Kidney glomerular epithelial cell (primary cell): Measurements from ENCODE around the gene MRPL38.

Experiments used
- DNase-seq: peaks from one replicate; lab custom pipeline; 2025; lab: John Stamatoyannopoulos, UW

Gene MRPL38

DNA sequence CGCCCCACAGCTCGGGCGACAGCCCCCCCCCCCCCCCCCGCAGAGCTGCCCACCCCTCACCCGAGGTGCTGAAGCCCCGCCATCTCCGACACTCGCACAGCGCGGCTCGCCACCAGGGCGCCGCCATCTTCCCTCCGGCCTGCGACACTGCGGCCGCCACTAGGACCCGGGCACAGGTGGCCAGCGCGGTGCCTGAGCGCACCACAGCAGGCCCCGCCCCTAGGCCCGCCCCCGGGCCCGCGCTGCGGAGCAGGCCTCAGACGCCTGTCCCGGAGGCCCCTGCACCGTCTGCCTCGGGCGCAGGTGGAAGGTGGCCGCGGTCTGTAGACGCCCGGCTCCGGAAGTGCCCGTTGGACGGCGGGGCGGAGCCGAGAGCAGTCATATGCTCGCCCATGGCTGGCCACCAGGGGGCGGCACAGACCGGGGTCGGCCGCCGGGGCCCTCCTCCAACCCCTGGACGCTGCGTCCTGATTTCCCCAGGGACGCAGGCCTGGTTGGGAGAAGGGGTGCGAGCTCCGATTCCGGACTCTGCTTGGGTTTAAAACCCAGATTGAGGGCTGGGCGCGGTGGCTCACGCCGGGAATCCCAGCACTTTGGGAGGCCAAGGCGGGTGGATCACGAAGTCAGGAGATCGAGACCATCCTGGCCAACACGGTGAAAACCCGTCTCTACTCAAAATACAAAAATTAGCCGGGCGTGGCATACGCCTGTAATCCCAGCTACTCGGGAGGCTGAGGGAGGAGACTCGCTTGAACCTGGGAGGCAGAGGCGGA is at the start of gene MRPL38:
TSS of gene MRPL38 (minus strand) at position 136 of the 773 bp plus-strand sequence. CDS start at position 127, 9 bp downstream.
- DNase-seq, result peak; percentile 87

DNA sequence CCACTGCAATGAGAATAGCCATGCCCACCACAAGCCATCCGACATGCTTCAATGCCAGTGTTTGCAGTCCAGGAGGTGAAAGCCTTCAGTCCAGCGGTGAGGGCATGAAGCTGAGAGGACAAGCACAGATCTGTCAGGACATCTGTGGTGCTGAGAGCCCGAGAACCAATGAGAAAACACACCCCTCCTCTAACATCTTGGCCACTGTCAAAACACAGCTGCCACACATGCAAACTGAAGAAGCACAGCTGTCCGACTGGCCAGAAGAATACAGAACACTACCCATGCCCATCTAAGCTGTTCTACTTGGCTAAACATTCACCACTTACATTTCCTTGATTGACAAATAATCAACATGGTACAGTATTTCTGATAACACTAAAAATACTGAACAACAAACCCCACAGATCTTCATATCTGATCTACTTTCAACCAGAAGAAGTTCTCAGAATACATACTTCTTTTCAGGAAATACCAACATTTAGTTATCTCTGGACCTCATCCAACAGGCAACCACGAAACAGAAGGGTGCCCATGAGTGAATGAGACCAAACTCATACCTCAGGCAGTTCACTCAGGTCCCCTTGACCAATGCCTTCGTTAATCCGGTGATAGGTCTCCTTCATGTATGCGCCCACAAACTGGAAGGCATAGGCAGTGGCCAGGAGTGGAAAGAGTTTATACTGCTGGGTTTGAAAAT is 46.3 kb upstream of the MRPL38 start:
- DNase-seq, result peak; percentile 18

DNA sequence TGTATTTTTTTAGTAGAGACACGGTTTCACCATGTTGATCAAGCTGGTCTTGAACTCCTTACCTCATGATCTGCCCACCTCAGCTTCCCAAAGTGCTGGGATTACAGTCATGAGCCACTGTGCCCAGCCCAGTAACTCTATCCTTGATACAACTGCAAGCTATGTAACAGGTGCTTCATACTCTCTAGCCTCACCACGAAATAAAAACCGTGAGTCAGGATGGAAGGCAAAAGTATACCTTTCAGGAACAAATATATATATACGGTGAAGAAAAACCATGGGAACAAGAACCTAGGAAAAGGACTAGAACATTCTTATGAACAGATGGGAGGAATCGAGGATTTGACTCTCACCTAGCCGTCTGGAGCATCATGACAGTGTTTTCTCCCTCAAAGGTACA is 45.7 kb upstream of the MRPL38 start:
- DNase-seq, result no peak

DNA sequence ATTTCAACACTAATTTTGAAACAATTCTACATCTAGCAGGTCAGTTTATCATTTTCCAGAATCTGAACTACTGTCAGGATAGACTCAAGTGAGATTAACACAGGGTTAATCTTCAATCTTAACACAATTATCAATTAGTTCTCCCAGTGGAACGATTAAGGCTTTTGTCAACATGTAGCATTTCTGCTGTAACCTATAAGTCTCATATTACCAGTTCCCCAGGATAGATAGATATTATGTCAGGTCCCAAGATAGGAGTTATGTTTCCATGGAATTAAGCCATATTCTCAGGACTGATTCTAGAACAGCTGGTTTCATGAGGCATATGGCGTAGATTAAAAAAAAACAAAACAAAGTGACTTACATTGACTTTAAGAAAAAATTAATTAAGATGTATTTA is 40.5 kb upstream of the MRPL38 start:
- DNase-seq, result no peak

DNA sequence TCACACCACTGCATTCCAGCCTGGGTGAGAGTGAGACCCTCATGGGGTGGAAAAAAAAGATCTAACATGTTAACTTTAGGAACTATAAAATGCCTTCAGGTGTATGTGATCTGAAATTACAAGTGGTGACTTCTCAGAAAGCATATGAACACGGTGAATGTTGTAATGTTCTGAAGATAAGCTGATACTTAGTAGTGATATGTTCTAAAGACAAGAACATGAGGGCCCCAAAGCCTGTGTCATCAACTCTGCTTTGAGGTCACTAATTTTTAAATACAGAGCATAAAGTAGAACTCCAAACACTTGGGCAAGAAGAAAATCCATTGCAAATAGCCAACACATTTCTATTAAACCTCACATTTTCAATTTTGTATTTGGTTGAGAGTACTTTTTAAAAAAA is 38.8 kb upstream of the MRPL38 start:
- DNase-seq, result no peak

DNA sequence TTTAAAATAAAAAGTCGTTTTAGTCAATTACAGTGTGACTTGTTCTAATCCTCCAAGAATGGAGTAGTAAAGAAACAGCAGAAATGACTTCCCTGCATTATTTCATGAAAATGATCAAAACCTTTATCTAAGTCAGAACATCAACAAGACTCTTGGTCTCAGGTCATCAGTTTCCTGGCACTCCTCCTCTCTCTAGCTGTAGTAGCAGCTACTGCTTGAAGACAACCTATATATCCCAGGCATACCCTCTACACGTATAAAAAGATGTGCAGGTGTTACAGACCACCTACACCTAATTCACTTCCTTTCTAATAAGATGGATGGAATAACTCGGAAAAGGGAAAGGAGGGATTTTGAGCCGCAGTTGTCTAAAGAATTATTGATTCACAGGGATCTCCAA is 37.8 kb upstream of the MRPL38 start:
- no peak for DNase-seq

DNA sequence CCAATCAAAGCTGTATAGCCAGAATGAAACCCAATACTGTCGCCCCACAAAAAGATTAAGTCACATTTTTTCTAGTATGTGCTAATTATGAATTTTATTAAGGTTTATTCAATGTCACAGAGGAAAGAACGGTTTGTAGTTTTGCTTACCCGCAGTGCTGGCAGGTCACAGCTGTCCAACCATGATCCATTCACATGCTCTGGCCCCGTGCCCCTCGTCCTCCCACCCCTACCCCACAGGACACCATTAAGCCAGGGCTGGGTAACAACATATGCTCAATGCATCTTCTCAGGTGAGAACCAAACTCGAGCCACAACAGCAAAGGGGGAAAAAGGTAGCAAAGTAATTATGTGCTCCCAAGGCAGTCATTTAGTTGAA is 36.7 kb upstream of the MRPL38 start:
- DNase-seq, result peak; percentile 40

DNA sequence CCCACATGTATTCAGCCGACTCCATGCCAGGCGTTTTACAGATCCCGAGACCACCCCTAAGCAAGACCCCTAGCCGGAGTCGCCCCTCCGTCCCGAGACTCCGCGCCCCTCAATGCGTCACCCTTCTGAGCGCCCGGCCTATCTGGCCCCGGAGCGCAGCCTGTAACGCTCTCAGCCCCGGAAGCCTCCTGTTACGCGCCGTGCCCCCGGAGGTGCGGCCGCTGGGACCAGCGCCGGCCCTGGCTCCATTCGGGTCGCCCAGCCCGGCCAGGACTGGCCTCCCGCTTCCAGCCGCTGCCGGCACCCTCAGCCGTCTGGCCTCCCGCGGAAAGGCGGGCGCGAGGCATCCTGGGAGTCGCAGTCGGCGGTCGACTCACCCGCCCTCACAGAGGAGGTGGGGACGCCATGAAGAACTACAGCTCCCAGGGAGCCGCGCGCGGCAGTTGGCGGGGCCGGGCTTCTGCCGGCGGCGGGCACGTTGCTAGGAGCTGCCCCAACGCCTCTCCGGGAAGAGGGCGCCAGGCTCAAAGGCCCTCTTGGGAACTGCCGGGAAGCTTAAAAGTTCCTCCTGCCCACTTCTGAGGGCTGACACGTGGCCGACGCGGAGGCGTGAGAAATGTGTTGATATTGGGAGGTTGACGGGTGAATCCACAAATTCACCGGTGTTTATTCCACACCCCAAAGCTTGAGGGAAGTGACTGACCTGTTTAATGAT is 36.2 kb upstream of the MRPL38 start, which contains the start of gene FBF1:
TSS of gene FBF1 (minus strand) at position 316 of the 715 bp plus-strand sequence. CDS start 2,893 bp downstream, outside the sequence.
- DNase-seq, result peak; percentile 94

DNA sequence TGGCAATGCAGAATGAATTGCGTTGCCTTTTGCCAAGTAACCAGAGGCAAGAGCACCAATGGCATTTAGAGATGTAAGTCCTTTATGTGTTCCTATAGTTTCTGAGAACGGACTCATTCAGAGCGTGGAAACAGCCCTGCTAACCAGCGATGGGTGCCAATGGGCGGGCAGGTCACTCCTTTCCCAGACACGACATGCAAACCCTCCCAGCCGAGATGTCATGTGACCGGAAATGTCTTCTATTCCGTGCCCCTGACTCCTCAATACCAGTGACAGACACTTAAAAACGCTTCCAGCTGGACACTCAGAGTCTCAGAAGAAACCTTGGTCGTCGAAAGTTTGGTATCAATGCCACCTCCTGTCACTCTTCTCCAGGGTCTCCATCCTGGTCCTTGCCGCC is 33.0 kb upstream of the MRPL38 start:
- no peak for DNase-seq

DNA sequence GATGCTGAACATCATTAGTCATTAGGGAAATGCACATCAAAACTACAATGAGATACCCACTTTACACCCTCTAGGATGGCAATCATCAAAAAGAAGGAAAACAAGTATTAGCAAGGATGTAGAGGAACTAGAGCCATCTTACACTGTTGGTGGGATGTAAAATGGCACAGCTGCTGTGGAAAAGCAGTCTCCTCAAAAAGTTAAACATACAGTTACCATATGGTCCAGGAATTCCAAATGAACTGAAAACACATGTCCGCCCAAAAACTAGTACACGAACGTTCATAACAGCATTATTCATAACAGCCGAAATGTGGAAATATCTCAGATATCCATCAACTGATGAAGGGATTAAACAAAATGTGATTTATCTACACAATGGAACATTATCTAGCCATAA is 29.1 kb upstream of the MRPL38 start:
- DNase-seq, result no peak

DNA sequence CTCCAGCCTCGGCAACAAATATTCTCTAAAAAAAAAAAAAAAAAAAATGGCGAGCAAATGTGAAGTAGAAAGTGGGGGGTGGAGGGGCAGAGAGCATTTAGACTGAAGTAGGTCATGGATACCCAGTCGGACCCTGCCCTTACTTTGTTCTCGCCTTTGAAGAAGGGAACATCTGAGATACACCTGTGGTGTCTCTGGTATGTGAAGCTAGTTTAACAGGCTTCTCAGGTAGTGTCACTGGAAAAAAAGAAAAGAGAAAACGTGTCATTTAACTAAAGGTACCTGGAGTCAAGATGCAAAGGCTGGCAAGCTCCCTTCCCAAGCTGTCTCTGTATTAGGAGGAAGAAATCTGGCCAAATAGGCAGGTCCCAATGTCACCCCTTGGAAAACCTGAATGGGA is 28.2 kb upstream of the MRPL38 start:
- no peak for DNase-seq

DNA sequence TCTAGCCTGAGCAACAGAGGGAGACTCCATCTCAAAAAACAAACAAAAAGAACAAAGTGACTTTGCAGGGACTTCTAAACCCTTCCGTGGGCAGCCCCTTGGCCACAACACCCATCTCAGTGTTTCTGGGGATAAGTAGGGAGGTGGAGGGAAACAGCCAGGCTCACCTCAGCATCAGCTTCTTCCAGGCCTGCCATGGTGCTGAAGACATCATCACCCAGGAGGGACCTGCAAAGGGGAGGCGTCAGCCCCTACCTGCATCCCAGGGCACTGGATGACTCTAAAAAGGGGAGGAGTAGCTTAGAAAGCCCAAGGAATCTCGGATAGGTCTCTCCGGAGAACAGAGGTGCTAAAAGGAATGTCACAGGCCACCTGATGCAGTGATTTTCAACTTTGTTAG is 26.4 kb upstream of the MRPL38 start:
- no peak for DNase-seq

DNA sequence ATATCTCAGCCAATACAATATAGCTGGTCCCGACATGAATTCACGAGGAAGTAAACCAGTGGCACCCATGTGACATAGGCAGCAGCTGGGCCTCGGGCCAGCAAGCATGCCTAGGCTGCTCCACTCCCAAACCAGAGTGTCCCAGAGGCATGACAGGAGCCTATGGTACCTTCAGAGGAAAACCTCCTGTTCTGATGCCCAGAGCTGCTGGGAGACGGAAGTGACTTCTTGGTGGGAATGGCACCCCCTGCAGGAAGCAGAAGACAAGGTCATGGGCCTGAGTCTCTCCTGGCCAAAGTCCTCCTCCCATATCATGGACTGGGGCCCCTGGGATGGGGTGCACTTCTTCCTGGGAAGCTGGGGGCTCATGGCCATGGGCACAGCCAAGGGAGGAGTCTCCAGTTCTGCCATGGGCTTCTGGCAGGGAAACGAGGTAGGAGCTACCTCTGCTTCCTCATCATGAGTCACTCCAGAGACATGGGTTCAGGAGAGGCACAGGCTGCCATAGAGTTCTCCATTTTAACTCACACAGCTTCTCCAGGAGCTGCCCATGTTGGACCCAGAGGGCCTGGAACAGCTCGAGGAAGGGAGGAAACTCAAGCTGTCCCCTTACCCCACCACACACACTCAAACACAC is 22.7 kb upstream of the MRPL38 start:
- no peak for DNase-seq

DNA sequence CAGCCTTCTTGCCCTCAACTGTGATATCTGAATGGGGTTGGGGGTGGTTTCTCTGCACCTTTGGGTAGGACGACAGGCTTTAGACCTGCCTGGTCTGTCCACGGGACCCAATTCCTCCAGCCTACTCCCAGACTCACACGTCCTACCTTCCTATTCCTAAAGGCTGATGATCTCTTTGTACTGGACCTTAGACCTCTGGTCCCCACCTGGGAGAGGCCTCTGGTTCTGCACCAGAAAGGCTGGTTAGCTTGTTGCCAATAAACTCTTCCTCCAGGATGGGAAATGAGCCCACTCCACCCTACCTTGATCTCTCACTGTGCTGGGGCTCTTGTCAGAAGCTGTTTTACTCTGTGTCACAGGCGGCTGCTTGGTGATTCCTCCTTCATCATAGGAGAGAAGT is 21.8 kb upstream of the MRPL38 start:
- no peak for DNase-seq

DNA sequence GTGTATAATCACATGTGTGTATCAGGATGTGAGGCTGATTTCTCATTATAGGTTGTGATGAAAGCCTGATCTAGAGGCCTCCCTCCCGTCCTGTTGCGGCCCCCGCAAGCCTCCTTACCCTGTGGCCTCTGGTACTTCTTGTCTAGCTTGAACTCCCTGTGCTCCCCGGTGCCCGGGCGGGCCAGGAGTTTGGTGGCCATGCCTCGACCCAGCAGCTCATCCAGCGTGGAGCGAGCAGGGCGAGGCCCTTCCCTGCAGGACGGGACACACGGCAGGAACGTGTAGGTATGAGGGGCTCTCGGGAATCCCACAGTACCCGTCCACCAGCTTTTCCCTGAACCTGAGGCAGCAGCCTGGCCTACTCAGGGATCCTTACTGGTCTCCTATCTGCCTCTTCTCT is 21.2 kb upstream of the MRPL38 start:
- no peak for DNase-seq

DNA sequence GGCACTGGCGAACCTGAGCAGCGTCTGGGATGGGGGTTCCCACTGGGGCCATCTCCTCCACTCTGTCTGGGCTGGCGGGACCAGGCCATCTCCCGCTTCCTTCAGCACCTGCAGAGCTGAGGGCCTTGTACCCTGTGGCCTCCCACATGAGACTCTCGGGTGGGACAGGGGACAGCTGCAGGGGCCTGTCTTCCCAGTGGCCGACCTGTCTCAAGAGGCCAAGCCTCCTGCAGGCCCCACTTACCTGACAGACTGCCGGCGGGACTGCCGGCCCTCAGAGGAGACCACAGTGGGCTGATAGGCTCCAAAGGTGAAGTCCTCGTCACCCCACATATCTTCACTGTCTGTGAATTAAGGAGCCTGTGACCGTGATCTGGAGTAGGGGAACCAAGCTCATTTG is 20.4 kb upstream of the MRPL38 start:
- DNase-seq, result no peak

DNA sequence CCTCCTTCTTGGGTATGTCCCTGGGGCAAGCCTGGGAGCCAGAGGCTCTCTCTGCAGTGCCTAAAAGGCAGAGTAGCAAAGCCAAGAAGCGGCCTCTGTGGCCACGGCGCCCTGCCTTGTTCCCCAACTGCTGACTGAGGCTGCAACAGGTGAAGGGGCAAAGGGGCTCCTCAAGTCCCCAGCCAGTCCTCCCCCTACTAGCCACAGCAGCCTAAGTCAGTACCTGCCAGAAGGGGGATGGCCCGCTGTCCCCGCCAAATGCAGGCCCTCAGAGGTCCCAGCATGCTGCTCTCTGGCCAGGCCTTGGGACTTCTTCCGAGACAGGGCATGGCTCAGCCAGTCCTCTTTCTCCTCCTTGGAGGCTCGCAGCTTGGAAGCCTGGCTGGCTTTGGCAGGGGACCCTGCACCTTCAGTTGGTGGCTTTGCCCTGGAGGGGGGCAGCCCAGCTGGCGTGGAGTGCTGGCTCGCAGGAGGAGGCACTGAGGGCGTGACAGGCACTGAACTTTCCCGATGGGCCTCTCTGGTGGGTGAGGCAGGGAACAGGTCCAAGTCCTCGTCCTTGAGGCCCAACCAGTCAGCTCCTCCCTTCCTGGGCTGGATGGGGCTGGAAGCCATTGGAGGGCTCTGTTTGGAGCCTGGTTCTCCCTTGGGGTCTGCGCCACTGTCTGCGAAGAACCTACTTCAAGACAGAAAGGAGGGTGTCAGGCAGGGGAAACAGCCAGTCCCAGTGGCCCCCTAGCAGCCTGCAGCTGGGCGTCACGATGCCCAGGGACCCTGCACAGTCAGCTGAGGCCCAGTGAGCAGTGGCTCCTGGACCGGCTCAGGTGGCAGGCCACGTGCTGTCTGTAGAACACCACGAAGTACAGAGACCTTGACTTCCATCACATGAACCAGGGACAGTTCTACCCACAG is 18.5 kb upstream of the MRPL38 start:
- DNase-seq, result no peak

DNA sequence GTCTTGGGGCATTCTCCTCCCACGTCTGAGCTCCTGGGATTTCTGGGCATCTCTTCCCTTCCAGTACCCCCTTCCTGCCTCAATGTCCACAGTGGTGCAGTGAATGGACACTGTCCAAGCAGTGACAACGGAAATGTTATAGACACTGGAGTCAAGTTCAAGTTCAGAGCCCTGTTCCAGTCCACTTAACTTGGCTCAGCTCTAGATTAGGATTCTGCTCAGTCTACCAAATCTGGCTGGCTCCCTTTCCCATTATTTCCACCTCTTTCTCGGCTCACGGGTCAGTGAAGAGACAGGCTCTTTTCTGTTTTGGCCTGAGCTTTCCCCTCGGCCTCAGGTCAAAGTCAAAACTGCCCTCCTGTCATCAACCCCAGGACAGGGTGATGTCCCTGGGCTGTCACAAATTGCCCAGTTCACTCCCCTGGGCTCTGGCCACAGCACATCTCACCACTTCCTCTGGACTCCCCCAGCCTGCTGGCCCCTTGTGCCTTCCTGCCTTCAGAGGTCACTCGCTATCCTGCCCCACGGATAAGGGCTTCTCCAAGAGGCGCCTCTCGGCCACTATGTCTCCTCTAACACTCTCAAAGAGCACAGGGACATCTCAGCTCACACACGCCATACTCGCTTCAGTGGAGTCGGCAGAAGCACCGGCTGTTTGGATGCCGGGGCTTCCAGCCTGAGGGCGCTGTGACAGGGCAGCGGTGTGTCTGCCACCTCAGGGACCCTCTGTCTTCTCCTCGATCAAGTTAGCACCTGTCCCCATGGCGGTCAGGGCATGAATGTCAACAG is 17.7 kb upstream of the MRPL38 start:
- no peak for DNase-seq

DNA sequence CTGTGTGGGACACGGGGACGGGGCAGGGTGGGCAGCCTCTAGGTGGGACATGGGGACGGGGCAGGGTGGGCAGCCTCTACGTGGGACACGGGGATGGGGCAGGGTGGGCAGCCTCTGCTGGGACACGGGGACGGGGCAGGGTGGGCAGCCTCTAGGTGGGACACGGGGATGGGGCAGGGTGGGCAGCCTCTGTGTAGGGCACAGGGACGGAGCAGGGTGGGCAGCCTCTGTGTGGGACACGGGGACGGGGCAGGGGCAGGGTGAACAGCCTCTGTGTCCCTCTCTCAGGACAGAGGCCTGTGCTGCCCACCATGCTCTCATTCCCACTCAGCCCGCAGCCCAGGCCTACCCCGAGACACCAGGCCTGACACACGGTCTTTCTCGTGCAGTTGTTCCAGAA is 16.9 kb upstream of the MRPL38 start:
- DNase-seq, result no peak

DNA sequence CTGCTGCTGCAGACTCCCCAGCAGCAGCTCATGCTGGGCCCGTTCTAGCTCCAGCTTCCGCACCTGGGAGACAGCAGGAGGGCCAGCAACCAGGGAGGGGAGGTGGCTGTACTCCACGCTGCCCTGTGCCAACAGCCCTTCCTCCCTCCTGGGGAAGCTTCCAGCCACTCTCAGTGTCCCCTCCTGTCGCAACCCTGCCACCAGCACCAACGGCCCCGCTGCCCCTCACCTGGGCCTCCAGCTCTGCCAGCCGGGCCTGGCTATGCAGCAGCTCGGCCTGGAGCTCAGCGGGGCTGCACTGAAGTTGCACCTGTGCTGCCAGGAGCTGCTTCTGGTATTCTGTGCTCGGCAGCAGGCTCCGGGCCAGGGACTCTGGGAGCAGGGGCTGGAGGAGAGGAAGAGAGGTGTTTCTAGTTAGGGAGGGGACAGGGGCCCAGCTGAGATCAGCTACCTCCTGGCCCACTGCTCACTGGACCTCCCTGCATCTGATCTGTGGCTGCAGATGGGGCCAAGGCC is 15.4 kb upstream of the MRPL38 start:
- DNase-seq, result no peak
